HepG2 (cell line): ENCODE measurements around the gene ATP6V0A1. TPM values are rescaled to one million over a fixed set of nuclear protein-coding genes. Genes with fewer than 3 reads are reported as not detected.
A peak's percentile ranks its signal among the peaks of the same experiment; 100 is the strongest.

Experiments
- ARID5B ChIP-seq: IDR thresholded peaks from 2 replicates; pipeline ENCODE4 v1.4.0; 2020; ENCODE audit warnings: mild to moderate bottlenecking, missing genetic modification reagents
- CREM ChIP-seq, 2 experiments: sonication (generic) in 1 of 2; formaldehyde crosslinking in 1 of 2; IDR thresholded peaks; 2 replicates each; pipeline versions ENCODE4 v1.4.0 to v1.6.1; 2016 to 2020; ENCODE audit warnings: antibody characterized with exemption in 1 of 2, mild to moderate bottlenecking in 1 of 2, missing genetic modification reagents in 1 of 2
- DNMT1 ChIP-seq: sonication (generic); formaldehyde crosslinking; IDR thresholded peaks from 2 replicates; pipeline ENCODE4 v1.5.1; 2020; ENCODE audit warnings: mild to moderate bottlenecking, missing genetic modification reagents
- PTBP1 ChIP-seq: fragments of 200-400 bp; formaldehyde crosslinking; IDR thresholded peaks from 2 replicates; pipeline ENCODE4 v1.6.1; 2018; ENCODE audit warnings: low read length, low read depth; ENCODE audit not compliant: poor library complexity, severe bottlenecking
- RERE ChIP-seq: IDR thresholded peaks from 2 replicates; pipeline ENCODE4 v1.6.1; 2016; ENCODE audit warnings: low read depth, missing genetic modification reagents, missing compliant biosample characterization
- SMARCC2 ChIP-seq: fragments of 450-650 bp; IDR thresholded peaks from 2 replicates; pipeline ENCODE4 v1.6.1; 2017; ENCODE audit warnings: antibody characterized with exemption, mild to moderate bottlenecking
- TFDP1 ChIP-seq: IDR thresholded peaks from 2 replicates; pipeline ENCODE4 v1.6.1; 2016; ENCODE audit warnings: missing compliant biosample characterization, missing genetic modification reagents, borderline replicate concordance
- TIGD3 ChIP-seq: sonication (generic); formaldehyde crosslinking; IDR thresholded peaks from 2 replicates; pipeline ENCODE4 v1.5.1; 2020; ENCODE audit warnings: mild to moderate bottlenecking, missing genetic modification reagents, borderline replicate concordance
- TSC22D2 ChIP-seq: sonication (generic); formaldehyde crosslinking; IDR thresholded peaks from 2 replicates; pipeline ENCODE4 v1.5.1; 2020; ENCODE audit warnings: missing genetic modification reagents, mild to moderate bottlenecking, borderline replicate concordance
- ZBTB49 ChIP-seq: sonication (generic); formaldehyde crosslinking; IDR thresholded peaks from 2 replicates; pipeline ENCODE4 v1.4.0; 2020; ENCODE audit warnings: missing genetic modification reagents, borderline replicate concordance
- ZNF160 ChIP-seq: sonication (generic); formaldehyde crosslinking; IDR thresholded peaks from 2 replicates; pipeline ENCODE4 v1.8.0; 2022; ENCODE audit warnings: mild to moderate bottlenecking, inconsistent platforms, missing genetic modification reagents
- ZNF556 ChIP-seq: sonication (generic); formaldehyde crosslinking; IDR thresholded peaks from 2 replicates; pipeline ENCODE4 v1.4.0; 2020; ENCODE audit warnings: mild to moderate bottlenecking, missing genetic modification reagents, borderline replicate concordance
- ZNF570 ChIP-seq: sonication (generic); formaldehyde crosslinking; IDR thresholded peaks from 2 replicates; pipeline ENCODE4 v1.4.0; 2020; ENCODE audit warnings: mild to moderate bottlenecking, missing genetic modification reagents, borderline replicate concordance
- polyA plus RNA-seq, 8 experiments: library from polyadenylated mRNA; depleted of rRNA in 3 of 8; stranded (reverse) in 7 of 8; unstranded in 1 of 8; fragments of >200 nt; fragmentation: Illumina TruSeq in 4 of 8; extraction: Trizol in 4 of 8; gene quantifications; 2 replicates each; pipeline versions ENCODE4 v1.2.1 to v1.2.3, GENCODE V29; 2011 to 2016; ENCODE audit warnings: low read depth in 4 of 8, missing spikeins in 1 of 8, mixed read lengths in 1 of 8; ENCODE audit not compliant: insufficient read depth in 1 of 8
- total RNA-seq, 5 experiments: library from RNA; depleted of rRNA; stranded (reverse); fragments of >200 nt; fragmentation: Illumina TruSeq; extraction: Trizol; gene quantifications; 2 replicates each; pipeline ENCODE4 v1.2.3, GENCODE V29; 2016; ENCODE audit warnings: low read depth in 1 of 5

ATP6V0A1 gene
- total and polyA plus RNA-seq, 2 of the 13 experiments (the other 11 are each of a cell fraction or from before 2014, with no cell fraction given) = 27.9 to 54.1 TPM

- TF ChIP-seq SMARCC2 = no peak
- TF ChIP-seq DNMT1 (CRISPR knock-in tag) = no peak
- peak; percentile 21 for TF ChIP-seq PTBP1
- peak; percentile 53; the same call in 1 of the 2 replicates for TF ChIP-seq CREM (IDR thresholded peaks at IDR 0.05)
- no peak for TF ChIP-seq CREM (CRISPR knock-in tag; IDR thresholded peaks at IDR 0.05)
- TF ChIP-seq RERE (CRISPR knock-in tag) = no peak
- TF ChIP-seq TFDP1 (CRISPR knock-in tag) = no peak
- TF ChIP-seq TIGD3 = no peak
- TF ChIP-seq TSC22D2 (CRISPR knock-in tag) = no peak
- TF ChIP-seq ARID5B (CRISPR knock-in tag) = peak; percentile 91
- peak; percentile 59; the same call in 1 of the 2 replicates for TF ChIP-seq ZBTB49 (CRISPR knock-in tag)
- TF ChIP-seq ZNF556 (CRISPR knock-in tag) = no peak
- TF ChIP-seq ZNF160 (CRISPR knock-in tag) = peak; percentile 67; the same call in 1 of the 2 replicates
- no peak for TF ChIP-seq ZNF570 (CRISPR knock-in tag)
These were observed 106.3 kb downstream of the ATP6V0A1 start (continued) for GRCh38 chr17:42564815-42565522.
